HepG2 (cell line): ENCODE data around the gene CA7. TPM values are rescaled to one million over a fixed set of nuclear protein-coding genes. Genes with fewer than 3 reads are reported as not detected.

Experiments
- DPF2 ChIP-seq: sonication (generic); formaldehyde crosslinking; IDR thresholded peaks from 2 replicates; pipeline ENCODE4 v1.4.0; 2020; ENCODE audit warnings: mild to moderate bottlenecking, low read depth, missing genetic modification reagents, borderline replicate concordance
- FOXO1 ChIP-seq: sonication (generic); formaldehyde crosslinking; IDR thresholded peaks from 2 replicates; pipeline ENCODE4 v1.4.0; 2020; ENCODE audit warnings: missing genetic modification reagents
- GATAD2A ChIP-seq: IDR thresholded peaks from 2 replicates; pipeline ENCODE4 v1.6.1; 2016
- GPN1 ChIP-seq: sonication (generic); formaldehyde crosslinking; IDR thresholded peaks from 2 replicates; pipeline ENCODE4 v1.5.1; 2020; ENCODE audit warnings: missing genetic modification reagents, borderline replicate concordance
- HDAC2 ChIP-seq: sonication (generic); formaldehyde crosslinking; IDR thresholded peaks from 2 replicates; pipeline ENCODE4 v1.4.0; 2020; ENCODE audit warnings: missing genetic modification reagents
- HMGA1 ChIP-seq: sonication (generic); formaldehyde crosslinking; conservative IDR thresholded peaks from 2 replicates; pipeline ENCODE4 v1.4.0; 2020; ENCODE audit warnings: missing genetic modification reagents
- MBD4 ChIP-seq: IDR thresholded peaks from 2 replicates; pipeline ENCODE4 v1.6.1; 2012; ENCODE audit warnings: low read length, inconsistent platforms, borderline replicate concordance
- MIXL1 ChIP-seq: IDR thresholded peaks from 2 replicates; pipeline ENCODE4 v1.6.1; 2016
- NR1H2 ChIP-seq: sonication (generic); formaldehyde crosslinking; IDR thresholded peaks from 2 replicates; pipeline ENCODE4 v1.8.1; 2022; ENCODE audit warnings: low read depth, missing genetic modification reagents, borderline replicate concordance
- SAFB2 ChIP-seq: sonication (generic); formaldehyde crosslinking; IDR thresholded peaks from 2 replicates; pipeline ENCODE4 v1.5.1; 2020; ENCODE audit warnings: missing genetic modification reagents, low read depth, mild to moderate bottlenecking, borderline replicate concordance
- SOX13 ChIP-seq, 3 experiments: fragments of 450-650 bp in 1 of 3; sonication (generic) in 1 of 3; formaldehyde crosslinking in 1 of 3; IDR thresholded peaks in 2 of 3; conservative IDR thresholded peaks in 1 of 3; 2 replicates each; pipeline versions ENCODE4 v1.5.0 to v1.6.1; 2016 to 2020; ENCODE audit warnings: antibody characterized with exemption in 1 of 3, mild to moderate bottlenecking in 1 of 3, missing compliant biosample characterization in 1 of 3, missing genetic modification reagents in 1 of 3, moderate library complexity in 1 of 3
- SP140L ChIP-seq: sonication (generic); formaldehyde crosslinking; IDR thresholded peaks from 2 replicates; pipeline ENCODE4 v1.4.0; 2020; ENCODE audit warnings: missing genetic modification reagents, borderline replicate concordance
- ZKSCAN1 ChIP-seq: fragments of 150-350 bp; IDR thresholded peaks from 2 replicates; pipeline ENCODE4 v1.6.1; 2014; ENCODE audit warnings: low read length
- ZNF350 ChIP-seq: sonication (generic); formaldehyde crosslinking; IDR thresholded peaks from 2 replicates; pipeline ENCODE4 v1.4.0; 2020; ENCODE audit warnings: mild to moderate bottlenecking, low read depth, missing genetic modification reagents, borderline replicate concordance
- ZNF484 ChIP-seq: sonication (generic); formaldehyde crosslinking; IDR thresholded peaks from 2 replicates; pipeline ENCODE4 v1.5.1; 2020; ENCODE audit warnings: mild to moderate bottlenecking, low read depth, missing genetic modification reagents, borderline replicate concordance
- ZNF572 ChIP-seq: sonication (generic); formaldehyde crosslinking; IDR thresholded peaks from 2 replicates; pipeline ENCODE4 v1.5.1; 2020; ENCODE audit warnings: mild to moderate bottlenecking, missing genetic modification reagents
- ZNF577 ChIP-seq: sonication (generic); formaldehyde crosslinking; IDR thresholded peaks from 2 replicates; pipeline ENCODE4 v1.4.0; 2020; ENCODE audit warnings: mild to moderate bottlenecking, low read depth, missing genetic modification reagents, borderline replicate concordance
- polyA plus RNA-seq, 8 experiments: library from polyadenylated mRNA; depleted of rRNA in 3 of 8; stranded (reverse) in 7 of 8; unstranded in 1 of 8; fragments of >200 nt; fragmentation: Illumina TruSeq in 4 of 8; extraction: Trizol in 4 of 8; gene quantifications; 2 replicates each; pipeline versions ENCODE4 v1.2.1 to v1.2.3, GENCODE V29; 2011 to 2016; ENCODE audit warnings: low read depth in 4 of 8, missing spikeins in 1 of 8, mixed read lengths in 1 of 8; ENCODE audit not compliant: insufficient read depth in 1 of 8
- total RNA-seq, 5 experiments: library from RNA; depleted of rRNA; stranded (reverse); fragments of >200 nt; fragmentation: Illumina TruSeq; extraction: Trizol; gene quantifications; 2 replicates each; pipeline ENCODE4 v1.2.3, GENCODE V29; 2016; ENCODE audit warnings: low read depth in 1 of 5
- TF ChIP-seq, protein P1 (sequence below): sonication (generic); formaldehyde crosslinking; IDR thresholded peaks from 2 replicates; pipeline ENCODE4 v1.5.0; 2020; ENCODE audit warnings: missing genetic modification reagents
- TF ChIP-seq, protein P2 (sequence below): conservative IDR thresholded peaks from 2 replicates; pipeline ENCODE4 v1.6.1; 2018; ENCODE audit warnings: missing genetic modification reagents
- TF ChIP-seq, protein P3 (sequence below): sonication (generic); formaldehyde crosslinking; IDR thresholded peaks from 2 replicates; pipeline ENCODE4 v1.4.0; 2020; ENCODE audit warnings: mild to moderate bottlenecking, missing genetic modification reagents
- TF ChIP-seq, protein P4 (sequence below): sonication (generic); formaldehyde crosslinking; IDR thresholded peaks from 2 replicates; pipeline ENCODE4 v1.4.0; 2020; ENCODE audit warnings: mild to moderate bottlenecking, missing genetic modification reagents
- TF ChIP-seq, protein P5 (sequence below): sonication (generic); formaldehyde crosslinking; IDR thresholded peaks from 2 replicates; pipeline ENCODE4 v1.4.0; 2020; ENCODE audit warnings: mild to moderate bottlenecking, missing genetic modification reagents

Gene CA7
- total and polyA plus RNA-seq, 2 of the 13 experiments (the other 11 are each of a cell fraction or from before 2014, with no cell fraction given): not detected

DNA sequence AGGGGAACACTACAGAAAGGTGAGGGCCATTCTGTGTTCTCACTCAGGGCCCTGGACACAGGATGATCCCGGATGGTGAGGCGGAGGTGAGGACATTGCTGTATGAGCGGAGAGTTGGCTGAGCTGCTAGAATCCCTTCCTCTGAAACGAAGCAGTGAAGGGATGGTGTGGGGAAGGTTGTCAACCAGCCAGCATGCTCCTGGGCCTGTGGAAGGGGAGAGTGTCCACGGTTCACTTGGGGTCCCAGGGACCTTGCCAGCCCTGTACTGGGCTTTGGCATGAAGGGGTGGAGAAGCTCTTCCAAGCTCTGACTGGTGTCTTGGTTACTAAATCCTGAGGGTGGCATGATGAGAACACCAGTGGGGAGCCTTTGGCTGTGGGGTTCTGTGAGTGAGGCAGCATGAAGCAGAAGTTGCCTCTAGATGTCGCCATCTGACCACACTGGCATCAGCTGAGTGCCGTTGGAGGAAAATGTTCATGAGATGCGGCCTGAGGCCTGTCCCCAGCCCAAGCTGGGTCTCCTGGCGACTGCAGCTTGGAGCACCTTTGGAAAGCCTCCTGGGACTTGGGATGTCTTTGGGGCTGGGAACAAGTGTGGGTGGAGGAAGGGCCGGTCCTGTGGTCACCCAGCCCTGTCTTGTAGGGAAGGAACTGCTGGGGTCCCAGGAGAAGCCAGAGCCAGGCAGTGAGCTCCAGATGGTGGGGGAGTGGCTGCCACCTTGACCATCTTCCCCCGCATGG is 50.9 kb downstream of the CA7 start (continued):
- TF ChIP-seq, protein P1, sequence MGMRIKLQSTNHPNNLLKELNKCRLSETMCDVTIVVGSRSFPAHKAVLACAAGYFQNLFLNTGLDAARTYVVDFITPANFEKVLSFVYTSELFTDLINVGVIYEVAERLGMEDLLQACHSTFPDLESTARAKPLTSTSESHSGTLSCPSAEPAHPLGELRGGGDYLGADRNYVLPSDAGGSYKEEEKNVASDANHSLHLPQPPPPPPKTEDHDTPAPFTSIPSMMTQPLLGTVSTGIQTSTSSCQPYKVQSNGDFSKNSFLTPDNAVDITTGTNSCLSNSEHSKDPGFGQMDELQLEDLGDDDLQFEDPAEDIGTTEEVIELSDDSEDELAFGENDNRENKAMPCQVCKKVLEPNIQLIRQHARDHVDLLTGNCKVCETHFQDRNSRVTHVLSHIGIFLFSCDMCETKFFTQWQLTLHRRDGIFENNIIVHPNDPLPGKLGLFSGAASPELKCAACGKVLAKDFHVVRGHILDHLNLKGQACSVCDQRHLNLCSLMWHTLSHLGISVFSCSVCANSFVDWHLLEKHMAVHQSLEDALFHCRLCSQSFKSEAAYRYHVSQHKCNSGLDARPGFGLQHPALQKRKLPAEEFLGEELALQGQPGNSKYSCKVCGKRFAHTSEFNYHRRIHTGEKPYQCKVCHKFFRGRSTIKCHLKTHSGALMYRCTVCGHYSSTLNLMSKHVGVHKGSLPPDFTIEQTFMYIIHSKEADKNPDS: no peak
- TF ChIP-seq, protein P2, sequence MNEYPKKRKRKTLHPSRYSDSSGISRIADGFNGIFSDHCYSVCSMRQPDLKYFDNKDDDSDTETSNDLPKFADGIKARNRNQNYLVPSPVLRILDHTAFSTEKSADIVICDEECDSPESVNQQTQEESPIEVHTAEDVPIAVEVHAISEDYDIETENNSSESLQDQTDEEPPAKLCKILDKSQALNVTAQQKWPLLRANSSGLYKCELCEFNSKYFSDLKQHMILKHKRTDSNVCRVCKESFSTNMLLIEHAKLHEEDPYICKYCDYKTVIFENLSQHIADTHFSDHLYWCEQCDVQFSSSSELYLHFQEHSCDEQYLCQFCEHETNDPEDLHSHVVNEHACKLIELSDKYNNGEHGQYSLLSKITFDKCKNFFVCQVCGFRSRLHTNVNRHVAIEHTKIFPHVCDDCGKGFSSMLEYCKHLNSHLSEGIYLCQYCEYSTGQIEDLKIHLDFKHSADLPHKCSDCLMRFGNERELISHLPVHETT (CRISPR knock-in tag): peak; percentile 52; the same call in 1 of the 2 replicates
- TF ChIP-seq HMGA1 (CRISPR knock-in tag) (no peak), NR1H2 (no peak), MIXL1 (CRISPR knock-in tag) (peak; percentile 60; the same call in 1 of the 2 replicates), ZNF572 (peak; percentile 59; the same call in 1 of the 2 replicates), ZNF484 (CRISPR knock-in tag) (no peak), DPF2 (no peak), SAFB2 (CRISPR knock-in tag) (no peak), GATAD2A (peak; percentile 52), ZKSCAN1 (0 out of 2 replicates have a peak, but pooled peaks have one; percentile 43), ZNF350 (CRISPR knock-in tag) (peak; percentile 55; the same call in 1 of the 2 replicates), ZNF577 (CRISPR knock-in tag) (no peak), FOXO1 (CRISPR knock-in tag) (peak; percentile 44; the same call in 1 of the 2 replicates), SOX13 (IDR thresholded peaks at IDR 0.05) (no peak), SOX13 (CRISPR knock-in tag; conservative IDR thresholded peaks at IDR 0.05 in 1 of 2, IDR thresholded peaks at IDR 0.05 in 1 of 2) (peak in 1 of 2 experiments; percentile 20; a peak in 1 of 4 replicates), GPN1 (CRISPR knock-in tag) (no peak), SP140L (CRISPR knock-in tag) (0 out of 2 replicates have a peak, but pooled peaks have one; percentile 48), MBD4 (no peak), HDAC2 (CRISPR knock-in tag) (peak; percentile 63; the same call in 1 of the 2 replicates)
- TF ChIP-seq, protein P3, sequence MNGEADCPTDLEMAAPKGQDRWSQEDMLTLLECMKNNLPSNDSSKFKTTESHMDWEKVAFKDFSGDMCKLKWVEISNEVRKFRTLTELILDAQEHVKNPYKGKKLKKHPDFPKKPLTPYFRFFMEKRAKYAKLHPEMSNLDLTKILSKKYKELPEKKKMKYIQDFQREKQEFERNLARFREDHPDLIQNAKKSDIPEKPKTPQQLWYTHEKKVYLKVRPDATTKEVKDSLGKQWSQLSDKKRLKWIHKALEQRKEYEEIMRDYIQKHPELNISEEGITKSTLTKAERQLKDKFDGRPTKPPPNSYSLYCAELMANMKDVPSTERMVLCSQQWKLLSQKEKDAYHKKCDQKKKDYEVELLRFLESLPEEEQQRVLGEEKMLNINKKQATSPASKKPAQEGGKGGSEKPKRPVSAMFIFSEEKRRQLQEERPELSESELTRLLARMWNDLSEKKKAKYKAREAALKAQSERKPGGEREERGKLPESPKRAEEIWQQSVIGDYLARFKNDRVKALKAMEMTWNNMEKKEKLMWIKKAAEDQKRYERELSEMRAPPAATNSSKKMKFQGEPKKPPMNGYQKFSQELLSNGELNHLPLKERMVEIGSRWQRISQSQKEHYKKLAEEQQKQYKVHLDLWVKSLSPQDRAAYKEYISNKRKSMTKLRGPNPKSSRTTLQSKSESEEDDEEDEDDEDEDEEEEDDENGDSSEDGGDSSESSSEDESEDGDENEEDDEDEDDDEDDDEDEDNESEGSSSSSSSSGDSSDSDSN (CRISPR knock-in tag): peak; percentile 54
- TF ChIP-seq, protein P4, sequence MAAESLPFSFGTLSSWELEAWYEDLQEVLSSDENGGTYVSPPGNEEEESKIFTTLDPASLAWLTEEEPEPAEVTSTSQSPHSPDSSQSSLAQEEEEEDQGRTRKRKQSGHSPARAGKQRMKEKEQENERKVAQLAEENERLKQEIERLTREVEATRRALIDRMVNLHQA: no peak
- TF ChIP-seq, protein P5, sequence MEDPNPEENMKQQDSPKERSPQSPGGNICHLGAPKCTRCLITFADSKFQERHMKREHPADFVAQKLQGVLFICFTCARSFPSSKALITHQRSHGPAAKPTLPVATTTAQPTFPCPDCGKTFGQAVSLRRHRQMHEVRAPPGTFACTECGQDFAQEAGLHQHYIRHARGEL (CRISPR knock-in tag): 0 out of 2 replicates have a peak, but pooled peaks have one; percentile 44
